Renal cortex interstitium (tissue), 11 donors: ENCODE measurements around the gene PRRT2. TPM values are rescaled to one million over a fixed set of nuclear protein-coding genes. Genes with fewer than 3 reads are reported as not detected.
A peak's percentile ranks its signal among the peaks of the same experiment; 100 is the strongest.
"Not testable (repeated sequence)": the region's sequence is repeated elsewhere in the genome, so short reads cannot be mapped to it uniquely, and the experiment has no call there.

ENCODE experiments used
- DNase-seq, 11 donors: peaks; one replicate each; pipeline ENCODE4 v3.0.0-alpha.2; 2013; ENCODE audit warnings: low read depth in 9 of 11, low spot score in 4 of 11; ENCODE audit errors: extremely low read depth in 1 of 11
- polyA plus RNA-seq, 3 donors: library from polyadenylated mRNA; unstranded; fragments of 120-200 nt; gene quantifications; one replicate each; pipeline ENCODE4 v1.2.1, GENCODE V29; 2013; ENCODE audit not compliant: insufficient read length in 3 of 3

Gene PRRT2
- polyA plus RNA-seq, 3 donors, result 13.3 to 27.2 (median 18.1) TPM

GRCh38 chr16:29784901-29785500 is 27.0 kb upstream of the PRRT2 start:
- DNase-seq, result peak in 5 of 11 donors; percentile 48 to 64 (median 51)

- DNase-seq, result not testable (repeated sequence)
These were observed 24.8 kb upstream of the PRRT2 start for GRCh38 chr16:29787155-29787554.

GRCh38 chr16:29789775-29790182 is 22.2 kb upstream of the PRRT2 start:
- no peak for DNase-seq

- DNase-seq, result peak; percentile 97 to 99 (median 98)
These were observed 21.6 kb upstream of the PRRT2 start, which contains the start of gene KIF22 for GRCh38 chr16:29790183-29790948. Gene KIF22, plus strand, starts transcription at chr16:29790751. Its CDS starts 9 bp downstream, at chr16:29790760.

- no peak for DNase-seq
These were observed 20.8 kb upstream of the PRRT2 start for GRCh38 chr16:29790949-29791844.

- no peak for DNase-seq
These were observed 19.9 kb upstream of the PRRT2 start for GRCh38 chr16:29791845-29792807.

GRCh38 chr16:29793153-29793552 is 18.8 kb upstream of the PRRT2 start:
- DNase-seq, result not testable (repeated sequence)

GRCh38 chr16:29794231-29794710 is 17.7 kb upstream of the PRRT2 start:
- DNase-seq, result no peak

GRCh38 chr16:29802416-29802935 is 9.5 kb upstream of the PRRT2 start:
- no peak for DNase-seq

- no peak for DNase-seq
These were observed 8.0 kb upstream of the PRRT2 start for GRCh38 chr16:29804020-29804419.

- no peak for DNase-seq
These were observed 7.3 kb upstream of the PRRT2 start for GRCh38 chr16:29804455-29805231.

GRCh38 chr16:29805232-29806098 is 6.5 kb upstream of the PRRT2 start:
- DNase-seq, result peak in 10 of 11 donors; percentile 90 to 97 (median 96)

- DNase-seq, result no peak
These were observed 5.9 kb upstream of the PRRT2 start, which contains the start of gene MAZ for GRCh38 chr16:29806099-29806579. Gene MAZ, plus strand, starts transcription at chr16:29806529. Its CDS starts 173 bp downstream, at chr16:29806702.

- peak in 1 of 11 donors; percentile 55 for DNase-seq
These were observed 5.2 kb upstream of the PRRT2 start for GRCh38 chr16:29806641-29807425.
